Nephron (organoid): Measurements from ENCODE around the gene NAA10.

ENCODE experiments used
- H3K27ac Mint-ChIP-seq, 3 experiments: 2 replicates each; pipeline ENCODE4 v1.8.0; 2020; ENCODE audit warnings: mixed read lengths in 3 of 3, mild to moderate bottlenecking in 2 of 3, moderate library complexity in 1 of 3
- H3K27me3 Mint-ChIP-seq: 2 replicates; pipeline ENCODE4 v1.8.0; 2021; ENCODE audit warnings: low read depth, mild to moderate bottlenecking, moderate library complexity, mixed read lengths
- H3K36me3 Mint-ChIP-seq: 2 replicates; pipeline ENCODE4 v1.8.0; 2020; ENCODE audit warnings: low read depth, mixed read lengths
- H3K4me1 Mint-ChIP-seq: 2 replicates; pipeline ENCODE4 v1.8.0; 2020; ENCODE audit warnings: mixed read lengths
- H3K4me3 Mint-ChIP-seq, 3 experiments: 2 replicates each; pipeline ENCODE4 v1.8.0; 2020; ENCODE audit warnings: mild to moderate bottlenecking in 3 of 3, mixed read lengths in 3 of 3, moderate library complexity in 2 of 3
- H3K9me3 Mint-ChIP-seq: 2 replicates; pipeline ENCODE4 v1.8.0; 2020; ENCODE audit warnings: mixed read lengths
- CTCF ChIP-seq, 3 experiments: fragments of 200-600 bp; sonication (generic); IDR thresholded peaks; one replicate each; pipeline ENCODE4 v1.5.0; 2021; ENCODE audit warnings: antibody characterized with exemption in 3 of 3; ENCODE audit not compliant: unreplicated experiment in 3 of 3

The NAA10 gene

GRCh38 chrX:153883163-153883843, 51.5 kb downstream of the NAA10 start:
- no peak overlapping the region for H3K27ac Mint-ChIP-seq
- H3K27me3 Mint-ChIP-seq, result peaks cover 47% of the 10 kb centered on the region
- H3K36me3 Mint-ChIP-seq, result no peaks in the 10 kb centered on the region

GRCh38 chrX:153882557-153882956, 52.3 kb downstream of the NAA10 start:
- H3K4me3 Mint-ChIP-seq, result no peak overlapping the region
- TF ChIP-seq CTCF (IDR thresholded peaks at IDR 0.05; ENCODE audit: unreplicated experiment in 3 of 3), result no peak
- peaks cover 14% of the 10 kb centered on the region for H3K9me3 Mint-ChIP-seq
- H3K4me1 Mint-ChIP-seq, result peaks cover 12% of the 10 kb centered on the region
- H3K36me3 Mint-ChIP-seq, result no peaks in the 10 kb centered on the region
- peaks cover 40% of the 10 kb centered on the region for H3K27me3 Mint-ChIP-seq
- no peak overlapping the region for H3K27ac Mint-ChIP-seq

More at GRCh38 chrX:153883163-153883843, 51.5 kb downstream of the NAA10 start:
- peaks cover 8% of the 10 kb centered on the region for H3K4me1 Mint-ChIP-seq
- peak overlapping the region in 1 of 3 experiments; percentile 19 for H3K4me3 Mint-ChIP-seq
- peaks cover 16% of the 10 kb centered on the region for H3K9me3 Mint-ChIP-seq
- TF ChIP-seq CTCF (IDR thresholded peaks at IDR 0.05; ENCODE audit: unreplicated experiment in 3 of 3), result no peak

- H3K4me1 Mint-ChIP-seq, result peaks cover 12% of the 10 kb centered on the region
- H3K9me3 Mint-ChIP-seq, result peaks cover 12% of the 10 kb centered on the region
- H3K27ac Mint-ChIP-seq, result no peak overlapping the region
- peaks cover 35% of the 10 kb centered on the region for H3K27me3 Mint-ChIP-seq
- no peak for TF ChIP-seq CTCF (IDR thresholded peaks at IDR 0.05; ENCODE audit: unreplicated experiment in 3 of 3)
- H3K4me3 Mint-ChIP-seq, result no peak overlapping the region
- H3K36me3 Mint-ChIP-seq, result no peaks in the 10 kb centered on the region
Observed at GRCh38 chrX:153882086-153882498, 52.7 kb downstream of the NAA10 start.

- Mint-ChIP-seq H3K27ac (no peak overlapping the region), H3K4me3 (no peak overlapping the region), H3K4me1 (peaks cover 12% of the 10 kb centered on the region), H3K27me3 (peaks cover 33% of the 10 kb centered on the region), H3K9me3 (peaks cover 14% of the 10 kb centered on the region), H3K36me3 (no peaks in the 10 kb centered on the region)
- TF ChIP-seq CTCF (IDR thresholded peaks at IDR 0.05; ENCODE audit: unreplicated experiment in 3 of 3), result no peak
Observed at GRCh38 chrX:153881281-153881680, 53.6 kb downstream of the NAA10 start.

- no peaks in the 10 kb centered on the region for H3K36me3 Mint-ChIP-seq
Observed at GRCh38 chrX:153880440-153880815, 54.4 kb downstream of the NAA10 start.

More at GRCh38 chrX:153880440-153880815, 54.4 kb downstream of the NAA10 start:
- peaks cover 17% of the 10 kb centered on the region for H3K9me3 Mint-ChIP-seq
- H3K4me3 Mint-ChIP-seq, result no peak overlapping the region
- no peak for TF ChIP-seq CTCF (IDR thresholded peaks at IDR 0.05; ENCODE audit: unreplicated experiment in 3 of 3)
- H3K27ac Mint-ChIP-seq, result no peak overlapping the region
- H3K27me3 Mint-ChIP-seq, result peaks cover 33% of the 10 kb centered on the region
- H3K4me1 Mint-ChIP-seq, result peaks cover 12% of the 10 kb centered on the region
